AG09319 (cell line): Measurements from ENCODE around the gene CNTLN.

ENCODE experiments used
- DNase-seq: peaks from one replicate; pipeline ENCODE4 v3.0.0-alpha.2; 2010; ENCODE audit warnings: low read depth; ENCODE audit errors: extremely low read depth
- CTCF ChIP-seq: IDR thresholded peaks from 2 replicates; pipeline ENCODE4 v1.5.1; 2011; ENCODE audit warnings: low read depth, mild to moderate bottlenecking, inconsistent platforms, low read length, moderate library complexity

Gene CNTLN

GRCh38 chr9:17134396-17135294, at the start of gene CNTLN:
TSS of gene CNTLN (plus strand) at chr9:17135040. CDS start at chr9:17135066, 26 bp downstream.
- DNase-seq: peak; percentile 77
- TF ChIP-seq CTCF: no peak

GRCh38 chr9:17088566-17088965, 46.3 kb upstream of the CNTLN start:
- no peak for DNase-seq
- TF ChIP-seq CTCF: no peak

- DNase-seq: no peak
- no peak for TF ChIP-seq CTCF
These were observed 44.8 kb upstream of the CNTLN start for GRCh38 chr9:17090041-17090440.

- peak; percentile 34 for TF ChIP-seq CTCF
- no peak for DNase-seq
These were observed 18.4 kb upstream of the CNTLN start for GRCh38 chr9:17116400-17116837.

GRCh38 chr9:17117372-17117771, 17.5 kb upstream of the CNTLN start:
- no peak for DNase-seq
- TF ChIP-seq CTCF: no peak

- no peak for DNase-seq
- TF ChIP-seq CTCF: no peak
These were observed 14.6 kb upstream of the CNTLN start for GRCh38 chr9:17120203-17120602.

GRCh38 chr9:17121264-17121663, 13.6 kb upstream of the CNTLN start:
- no peak for TF ChIP-seq CTCF

More at GRCh38 chr9:17121264-17121663, 13.6 kb upstream of the CNTLN start:
- no peak for DNase-seq
